NCI-H2196 treated with DMSO at 0.1 percent for 48 hours (cell line): Measurements from ENCODE around the gene PRRC2B.
"Not testable (repeated sequence)": the region's sequence is repeated elsewhere in the genome, so short reads cannot be mapped to it uniquely, and the experiment has no call there.

Experiments
- DNase-seq: peaks from one replicate; lab custom pipeline; 2025; ENCODE audit not compliant: unreplicated experiment; lab: John Stamatoyannopoulos, UW

The PRRC2B gene

GRCh38 chr9:131433302-131433854 is 39.5 kb downstream of the PRRC2B start:
- no peak for DNase-seq

DNA sequence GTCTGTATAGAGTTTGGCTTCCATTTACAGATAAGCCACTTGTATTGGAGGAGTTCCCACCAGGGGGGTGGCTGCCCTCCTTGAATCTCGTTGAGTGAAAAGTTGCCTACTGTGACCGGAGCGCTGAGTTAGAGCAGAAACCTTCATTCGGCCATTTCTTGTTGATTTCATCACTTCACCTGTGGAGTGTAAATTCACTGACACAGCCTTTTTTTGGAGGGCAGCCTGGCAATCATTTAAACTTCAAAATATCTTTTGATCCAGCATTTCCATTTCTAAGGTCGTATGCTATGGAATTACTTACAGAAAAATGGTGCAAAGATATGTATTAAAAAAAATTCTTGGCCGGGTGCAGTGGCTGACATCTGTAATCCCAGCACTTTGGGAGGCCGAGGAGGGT is 40.8 kb downstream of the PRRC2B start:
- no peak for DNase-seq

DNA sequence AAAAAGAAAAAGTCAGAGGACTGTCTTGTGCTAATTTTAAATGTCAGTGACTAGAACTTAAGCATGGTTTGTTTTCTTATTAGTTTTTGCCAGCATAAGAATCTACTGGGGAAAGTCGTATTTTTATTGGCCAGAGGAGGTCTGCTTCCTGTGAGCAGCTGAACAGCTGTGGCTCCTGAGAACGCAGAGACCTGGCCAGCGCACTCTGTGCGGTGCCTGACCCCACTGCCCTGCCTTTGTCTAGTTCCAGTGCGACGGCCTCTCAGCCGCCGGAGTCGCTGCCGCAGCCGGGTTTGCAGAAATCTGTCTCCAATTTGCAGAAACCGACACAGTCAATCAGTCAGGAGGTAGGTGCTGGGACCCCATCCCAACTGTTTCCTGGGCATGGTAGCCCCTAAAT is 42.5 kb downstream of the PRRC2B start:
- no peak for DNase-seq

GRCh38 chr9:131436865-131437271 is 43.0 kb downstream of the PRRC2B start:
- DNase-seq: no peak

GRCh38 chr9:131438190-131438589 is 44.3 kb downstream of the PRRC2B start:
- no peak for DNase-seq

DNA sequence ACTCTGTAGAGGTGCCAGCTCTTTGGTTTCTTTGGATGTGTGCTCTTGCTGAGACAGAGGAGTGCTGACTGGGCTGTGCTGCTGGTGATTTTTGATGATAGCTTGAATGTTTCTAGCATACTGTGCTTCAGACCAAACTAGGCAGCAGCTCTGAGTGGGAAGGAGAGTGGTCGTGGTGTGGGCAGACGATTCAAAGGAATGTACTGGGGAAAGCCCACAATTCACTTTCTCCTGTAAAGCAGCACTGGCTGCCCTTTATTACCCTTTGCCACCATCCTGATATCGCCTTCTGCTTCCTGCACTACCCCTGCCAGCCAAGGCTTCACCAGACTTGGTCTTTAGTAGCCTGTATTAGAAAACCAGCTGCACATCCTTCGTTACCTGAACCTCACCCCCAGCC is 45.3 kb downstream of the PRRC2B start:
- DNase-seq: no peak

- no peak for DNase-seq
Observed at GRCh38 chr9:131441441-131441840, 47.6 kb downstream of the PRRC2B start.

GRCh38 chr9:131442351-131442750 is 48.5 kb downstream of the PRRC2B start:
- no peak for DNase-seq

DNA sequence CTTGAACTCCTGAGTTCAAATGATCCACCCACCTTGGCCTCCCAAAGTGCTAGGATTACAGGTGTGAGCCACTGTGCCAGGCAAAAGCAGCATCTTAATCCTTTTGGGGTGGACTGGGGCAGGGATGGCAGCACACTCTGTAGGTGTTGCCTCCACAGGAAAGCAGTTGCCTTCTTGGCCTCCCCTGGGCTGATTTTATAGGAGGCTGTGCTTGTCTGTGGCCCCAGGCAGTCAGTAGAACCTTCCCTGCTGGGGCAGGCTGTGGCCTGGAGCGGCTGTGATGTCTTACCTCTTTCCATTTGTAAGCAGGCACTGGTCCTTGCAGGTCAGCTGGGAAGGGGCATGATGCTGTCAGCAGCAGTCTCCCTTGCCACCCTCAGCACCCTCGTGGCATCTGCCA is 49.8 kb downstream of the PRRC2B start:
- no peak for DNase-seq

GRCh38 chr9:131446276-131446675 is 52.4 kb downstream of the PRRC2B start:
- DNase-seq: no peak

- no peak for DNase-seq
Observed at GRCh38 chr9:131447148-131447547, 53.3 kb downstream of the PRRC2B start.

- DNase-seq: no peak
Observed at GRCh38 chr9:131447600-131447999, 53.7 kb downstream of the PRRC2B start.

- no peak for DNase-seq
Observed at GRCh38 chr9:131448818-131449217, 54.9 kb downstream of the PRRC2B start.

DNA sequence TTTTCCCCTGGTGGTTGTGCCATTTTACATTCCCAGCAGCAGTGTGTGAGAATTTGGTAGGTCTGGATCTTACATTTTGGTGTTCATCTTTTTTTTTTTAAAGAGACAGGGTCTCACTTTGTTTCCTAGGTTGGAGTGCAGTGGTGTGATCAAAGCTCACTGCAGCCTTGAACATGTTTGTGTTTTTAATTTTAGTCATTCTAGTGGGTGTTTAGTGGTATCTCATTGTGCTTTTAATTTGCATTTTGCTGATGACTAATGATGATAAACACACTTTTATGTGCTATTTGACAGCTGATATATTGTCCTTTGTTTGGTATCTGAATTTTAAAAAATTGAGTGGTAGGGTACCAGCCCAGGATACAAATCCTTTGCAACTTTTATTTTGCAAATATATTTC is 55.4 kb downstream of the PRRC2B start:
- no peak for DNase-seq

DNA sequence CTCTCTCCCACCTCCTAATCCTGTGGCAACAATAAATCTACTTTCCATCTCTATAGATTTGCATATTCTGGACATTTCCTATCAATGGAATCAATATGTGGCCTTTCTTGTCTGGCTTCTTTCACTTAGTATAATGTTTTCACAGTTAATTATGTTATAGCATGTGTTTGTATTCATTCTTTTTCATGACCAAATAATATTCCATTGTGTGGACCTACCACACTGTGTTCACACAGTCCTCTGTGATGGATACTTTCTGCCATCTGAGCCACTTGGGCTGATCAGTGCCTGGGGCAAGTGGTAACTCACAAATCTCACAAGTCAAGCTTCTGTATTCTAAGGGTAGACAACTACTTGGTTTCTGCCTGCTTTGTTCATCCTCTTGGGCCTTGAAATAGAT is 60.1 kb downstream of the PRRC2B start:
- DNase-seq: no peak

- not testable (repeated sequence) for DNase-seq
Observed at GRCh38 chr9:131455655-131456054, 61.8 kb downstream of the PRRC2B start.

GRCh38 chr9:131457746-131458145 is 63.9 kb downstream of the PRRC2B start:
- DNase-seq: no peak

DNA sequence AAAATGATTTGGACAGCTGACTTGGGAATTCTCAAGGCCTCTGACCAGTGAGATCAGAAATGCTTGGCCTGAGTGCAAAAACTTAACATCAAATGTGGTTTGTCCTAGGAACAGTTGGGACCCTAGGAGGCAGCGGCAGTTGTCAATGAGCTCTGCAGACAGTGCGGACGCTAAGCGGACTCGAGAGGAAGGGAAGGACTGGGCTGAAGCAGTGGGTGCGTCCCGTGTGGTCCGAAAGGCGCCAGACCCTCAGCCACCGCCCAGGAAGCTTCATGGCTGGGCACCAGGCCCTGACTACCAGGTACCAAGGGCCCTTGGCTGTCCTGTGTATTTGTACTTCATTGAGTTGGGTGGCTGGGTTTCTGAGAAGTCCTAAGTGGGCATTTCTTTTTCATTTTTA is 65.2 kb downstream of the PRRC2B start:
- no peak for DNase-seq

- DNase-seq: no peak
Observed at GRCh38 chr9:131461166-131461565, 67.3 kb downstream of the PRRC2B start.

GRCh38 chr9:131464354-131465000 is 70.6 kb downstream of the PRRC2B start:
- DNase-seq: no peak

DNA sequence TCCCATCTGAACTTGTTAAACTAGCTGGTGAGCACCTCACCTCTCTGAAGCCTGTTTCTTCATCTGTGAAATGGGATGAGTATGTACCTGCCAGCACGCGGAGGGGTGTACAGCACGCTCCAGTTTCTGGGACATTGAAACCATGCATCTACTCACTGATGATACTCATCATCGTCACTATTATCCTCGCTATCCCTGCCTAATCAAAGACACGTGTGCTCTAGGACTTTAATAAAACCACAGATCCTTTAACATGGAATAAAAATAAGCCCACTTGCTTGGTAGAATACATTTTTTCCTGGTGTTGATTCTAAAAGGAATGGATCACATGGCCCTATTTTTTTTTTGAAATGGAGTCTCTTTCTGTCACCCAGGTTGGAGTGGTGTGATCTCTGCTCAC is 71.5 kb downstream of the PRRC2B start:
- DNase-seq: no peak

DNA sequence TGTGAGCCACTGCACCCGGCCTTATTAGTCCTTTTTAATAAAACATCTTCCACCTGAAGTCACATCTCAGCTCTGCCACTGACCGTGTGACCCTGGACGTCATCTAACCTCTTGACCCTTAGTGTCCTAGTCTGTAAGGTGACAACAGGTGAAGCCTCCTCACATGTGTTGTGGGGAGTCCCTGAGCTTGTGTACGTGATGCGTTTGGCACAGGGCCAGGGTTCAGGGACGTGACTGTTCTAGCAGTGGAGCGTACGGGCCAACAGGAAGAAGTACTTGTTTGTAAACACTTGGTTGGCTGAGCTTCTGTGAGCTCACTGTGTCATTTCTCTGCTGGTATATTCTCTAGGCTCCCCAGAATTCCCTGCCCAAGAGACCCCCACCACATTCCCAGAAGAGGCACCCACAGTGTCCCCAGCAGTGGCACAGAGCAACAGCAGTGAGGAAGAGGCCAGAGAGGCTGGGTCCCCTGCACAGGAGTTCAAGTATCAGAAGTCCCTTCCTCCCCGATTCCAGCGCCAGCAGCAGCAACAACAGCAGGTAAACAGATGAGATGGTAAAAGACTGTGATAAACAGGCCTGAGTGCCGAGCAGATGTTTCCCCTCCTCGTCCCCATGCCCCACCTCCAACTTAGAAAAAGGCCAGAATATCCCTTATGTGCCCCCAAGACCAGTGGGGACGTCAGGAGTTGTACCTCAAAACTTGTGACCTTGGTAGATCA is 73.5 kb downstream of the PRRC2B start:
- no peak for DNase-seq

- no peak for DNase-seq
Observed at GRCh38 chr9:131468031-131468430, 74.1 kb downstream of the PRRC2B start.
